HCT116 (cell line): ENCODE data around the gene FAIM2. TPM values are rescaled to one million over a fixed set of nuclear protein-coding genes. Genes with fewer than 3 reads are reported as not detected.
A peak's percentile ranks its signal among the peaks of the same experiment; 100 is the strongest.

Source experiments
- ATAC-seq: fragments of 200-7000 bp; cut with Tn5 transposase; 2 replicates; pipeline ENCODE4 v1.9.1; 2020; ENCODE audit warnings: mild to moderate bottlenecking, moderate library complexity
- BruUV-seq: library from RNA; stranded (reverse); fragments of 400-500 nt; replicated peaks from 2 replicates; lab custom pipeline; 2021; lab: Mats Ljungman, UMichigan
- CTCF ChIA-PET: fragments of 300-600 bp; sonication (Branson Sonifier 250); formaldehyde crosslinking; loops from one replicate; lab custom pipeline; 2021; ENCODE audit warnings: antibody characterized with exemption; lab: Charles Lee
- POLR2A ChIA-PET: fragments of 300-600, 350-600 bp; sonication (Branson Sonifier 250); formaldehyde crosslinking; loops from one replicate; lab custom pipeline; 2021; ENCODE audit warnings: antibody characterized with exemption; lab: Charles Lee
- RAD21 ChIA-PET, 2 experiments: fragments of 300-600 bp; sonication (Branson Sonifier 250); formaldehyde crosslinking; loops; one replicate each; lab custom pipeline; 2023; ENCODE audit warnings: low total read pairs in 2 of 2; ENCODE audit not compliant: uncharacterized antibody in 2 of 2, unreplicated experiment in 2 of 2, low non-redundant PET in 1 of 2; lab: Charles Lee
- DNase-seq: peaks from one replicate; pipeline ENCODE4 v3.0.0-alpha.2; 2010; ENCODE audit warnings: low read depth, low spot score
- H2AFZ ChIP-seq: fragments of 200-600 bp; shearing (Covaris generic), sonication (generic); 2 replicates; pipeline ENCODE4 v1.6.1; 2017; ENCODE audit warnings: low read depth, mixed run types, mixed read lengths, antibody characterized with exemption, low read length; ENCODE audit not compliant: poor library complexity, severe bottlenecking
- H3K27ac ChIP-seq: 2 replicates; pipeline ENCODE4 v1.5.1; 2012; ENCODE audit warnings: low read depth, low read length
- H3K27me3 ChIP-seq: fragments of 200-600 bp; sonication (generic); 2 replicates; pipeline ENCODE4 v1.6.1; 2016; ENCODE audit warnings: mixed run types, low read length, mixed read lengths; ENCODE audit not compliant: insufficient read depth
- H3K36me3 ChIP-seq, 2 experiments: fragments of 200-500 bp in 1 of 2; fragments of 200-600 bp in 1 of 2; sonication (Bioruptor generic) in 1 of 2; sonication (generic) in 1 of 2; 2 replicates each; pipeline versions ENCODE4 v1.5.1 to v1.6.1; 2014 to 2016; ENCODE audit warnings: low read length in 2 of 2, inconsistent platforms in 1 of 2, mixed read lengths in 1 of 2, mixed run types in 1 of 2; ENCODE audit not compliant: insufficient read depth in 2 of 2, control insufficient read depth in 1 of 2
- H3K4me1 ChIP-seq, 2 experiments: fragments of 200-600 bp in 1 of 2; sonication (generic) in 1 of 2; 2 replicates each; pipeline versions ENCODE4 v1.5.1 to v1.6.1; 2012 to 2017; ENCODE audit warnings: low read length in 2 of 2, inconsistent platforms in 1 of 2, mild to moderate bottlenecking in 1 of 2, mixed read lengths in 1 of 2, mixed run types in 1 of 2, moderate library complexity in 1 of 2; ENCODE audit not compliant: insufficient read depth in 2 of 2, control insufficient read depth in 1 of 2
- H3K4me2 ChIP-seq: fragments of 200-600 bp; sonication (generic); 2 replicates; pipeline ENCODE4 v1.6.1; 2017; ENCODE audit warnings: mixed run types, low read length, mixed read lengths
- H3K4me3 ChIP-seq, 2 experiments: fragments of 200-600 bp in 1 of 2; sonication (generic) in 1 of 2; replicated peaks in 1 of 2; 2 replicates each; pipeline ENCODE4 v1.5.1; 2011 to 2016; ENCODE audit warnings: low read length in 2 of 2, control low read depth in 1 of 2, low read depth in 1 of 2, mild to moderate bottlenecking in 1 of 2, mixed read lengths in 1 of 2, mixed run types in 1 of 2
- H3K79me2 ChIP-seq: fragments of 200-600 bp; sonication (generic); 2 replicates; pipeline ENCODE4 v1.6.1; 2017; ENCODE audit warnings: mild to moderate bottlenecking, mixed run types, low read length, moderate library complexity, mixed read lengths; ENCODE audit not compliant: insufficient read depth
- H3K9ac ChIP-seq: fragments of 200-600 bp; sonication (generic); 2 replicates; pipeline ENCODE4 v1.6.1; 2016; ENCODE audit warnings: low read length, mixed read lengths
- H3K9me2 ChIP-seq: fragments of 200-600 bp; sonication (generic), shearing (Covaris generic); 2 replicates; pipeline ENCODE4 v1.6.1; 2017; ENCODE audit warnings: mixed run types, mild to moderate bottlenecking, moderate library complexity; ENCODE audit not compliant: insufficient read depth
- H3K9me3 ChIP-seq, 2 experiments: fragments of 200-500 bp in 1 of 2; fragments of 200-600 bp in 1 of 2; sonication (Bioruptor generic) in 1 of 2; sonication (generic) in 1 of 2; 2 replicates each; pipeline ENCODE4 v1.6.1; 2014 to 2017; ENCODE audit warnings: low read length in 2 of 2, mixed read lengths in 2 of 2, inconsistent platforms in 1 of 2, low read depth in 1 of 2, mild to moderate bottlenecking in 1 of 2, mixed run types in 1 of 2, moderate library complexity in 1 of 2; ENCODE audit not compliant: control insufficient read depth in 1 of 2, insufficient read depth in 1 of 2
- H4K20me1 ChIP-seq: fragments of 200-600 bp; sonication (generic), shearing (Covaris generic); 2 replicates; pipeline ENCODE4 v1.6.1; 2017; ENCODE audit warnings: mixed run types, mild to moderate bottlenecking, moderate library complexity; ENCODE audit not compliant: insufficient read depth
- CBX3 ChIP-seq: IDR thresholded peaks from 2 replicates; pipeline ENCODE4 v1.6.1; 2012; ENCODE audit warnings: low read depth
- CEBPB ChIP-seq: IDR thresholded peaks from 2 replicates; pipeline ENCODE4 v1.6.1; 2012; ENCODE audit warnings: low read depth
- EGR1 ChIP-seq: IDR thresholded peaks from 2 replicates; pipeline ENCODE4 v1.6.1; 2012; ENCODE audit warnings: low read depth
- EZH2 ChIP-seq: fragments of 200-600 bp; sonication (generic); IDR thresholded peaks from 2 replicates; pipeline ENCODE4 v1.6.1; 2017; ENCODE audit warnings: antibody characterized with exemption, mixed run types
- FOSL1 ChIP-seq: IDR thresholded peaks from 2 replicates; pipeline ENCODE4 v1.6.1; 2012; ENCODE audit warnings: low read depth
- POLR2A ChIP-seq: IDR thresholded peaks from 2 replicates; pipeline ENCODE4 v1.7.0; 2011; ENCODE audit warnings: borderline replicate concordance; ENCODE audit not compliant: insufficient read depth, insufficient read length; ENCODE audit errors: extremely low read depth
- POLR2AphosphoS5 ChIP-seq: IDR thresholded peaks from 2 replicates; pipeline ENCODE4 v1.6.1; 2011; ENCODE audit warnings: mild to moderate bottlenecking, low read depth, low read length, moderate library complexity
- RAD21 ChIP-seq: IDR thresholded peaks from 2 replicates; pipeline ENCODE4 v1.6.1; 2012; ENCODE audit warnings: low read depth, mild to moderate bottlenecking
- SIN3A ChIP-seq: IDR thresholded peaks from 2 replicates; pipeline ENCODE4 v1.6.1; 2012; ENCODE audit warnings: low read depth
- TCF7L2 ChIP-seq: IDR thresholded peaks from 2 replicates; pipeline ENCODE4 v1.7.0; 2011; ENCODE audit warnings: borderline replicate concordance, inconsistent platforms; ENCODE audit not compliant: insufficient read depth, insufficient read length; ENCODE audit errors: extremely low read depth
- ZBTB33 ChIP-seq: IDR thresholded peaks from 2 replicates; pipeline ENCODE4 v1.6.1; 2011; ENCODE audit warnings: mild to moderate bottlenecking, low read length, moderate library complexity; ENCODE audit not compliant: insufficient replicate concordance; ENCODE audit errors: extremely low read depth
- ZNF274 ChIP-seq: fragments of 200-500 bp; sonication (Bioruptor generic); IDR thresholded peaks from 2 replicates; pipeline ENCODE4 v1.6.1; 2014; ENCODE audit warnings: mild to moderate bottlenecking, low read depth, low read length, inconsistent platforms
- intact Hi-C: fragments of 100-400 bp; cut with micrococcal nuclease; formaldehyde crosslinking; loops from 2 replicates; pipeline ENCODE4 v1.10.0; 2022
- total RNA-seq: library from RNA; stranded (reverse); gene quantifications from one replicate; pipeline ENCODE4 v1.2.1, GENCODE V29; 2021; ENCODE audit not compliant: unreplicated experiment
- TF ChIP-seq, protein P1 (sequence below): IDR thresholded peaks from 2 replicates; pipeline ENCODE4 v1.6.1; 2012

FAIM2 gene
- total RNA-seq, 1 experiment from 2014 or later = not detected

DNA sequence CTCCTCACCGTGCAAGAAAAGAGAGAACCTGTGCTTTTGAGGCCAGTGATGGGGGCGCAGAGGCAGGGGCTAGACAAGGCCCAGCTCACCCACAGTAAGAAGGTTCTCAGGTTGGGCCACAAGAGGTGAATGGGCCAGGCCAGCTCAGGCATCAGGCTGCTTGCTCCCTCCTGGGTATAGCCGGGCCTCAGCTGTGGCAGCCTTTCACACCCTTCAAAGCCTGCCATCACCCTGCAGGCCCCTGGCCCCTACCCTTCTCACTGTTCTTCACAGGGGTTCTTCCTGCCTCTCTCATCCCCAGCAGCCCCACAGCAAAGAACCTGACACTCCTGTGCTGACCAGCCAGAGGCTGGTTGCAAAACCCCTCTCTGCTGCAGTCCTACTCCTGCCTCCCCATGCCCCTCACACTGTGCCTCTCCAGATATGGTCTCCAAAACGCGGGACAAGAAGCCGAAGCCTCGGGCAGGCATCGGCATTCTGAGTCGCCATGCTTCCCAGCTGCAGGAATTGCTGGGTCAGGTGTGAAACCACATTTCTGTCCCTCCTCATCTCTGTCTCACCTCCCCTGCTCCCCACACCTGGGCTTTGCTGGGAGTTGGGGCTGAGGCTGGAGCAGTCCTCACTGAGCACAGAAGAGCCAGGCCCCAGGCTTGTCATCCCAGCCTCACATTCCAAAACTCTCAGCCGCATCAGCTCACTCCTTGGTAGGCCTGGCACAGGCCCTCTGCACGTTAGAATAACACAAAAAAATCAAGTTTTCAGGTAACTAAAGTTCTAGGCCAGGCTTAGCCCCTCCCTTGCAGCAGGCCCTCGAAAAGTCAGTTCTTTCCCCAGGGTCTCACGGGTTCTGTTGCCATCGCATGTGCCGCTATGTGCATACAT lies 6.9 kb upstream of the FAIM2 start (continued):
- TF ChIP-seq ZNF274 = no peak
- TF ChIP-seq CEBPB = no peak
- no peak for TF ChIP-seq POLR2AphosphoS5
- no peak for TF ChIP-seq RAD21
- TF ChIP-seq TCF7L2 = no peak
- TF ChIP-seq FOSL1 = no peak
- no peak for TF ChIP-seq EZH2
- TF ChIP-seq POLR2A = no peak
- TF ChIP-seq ZBTB33 = no peak
- no peak for TF ChIP-seq CBX3
- TF ChIP-seq SIN3A = no peak

DNA sequence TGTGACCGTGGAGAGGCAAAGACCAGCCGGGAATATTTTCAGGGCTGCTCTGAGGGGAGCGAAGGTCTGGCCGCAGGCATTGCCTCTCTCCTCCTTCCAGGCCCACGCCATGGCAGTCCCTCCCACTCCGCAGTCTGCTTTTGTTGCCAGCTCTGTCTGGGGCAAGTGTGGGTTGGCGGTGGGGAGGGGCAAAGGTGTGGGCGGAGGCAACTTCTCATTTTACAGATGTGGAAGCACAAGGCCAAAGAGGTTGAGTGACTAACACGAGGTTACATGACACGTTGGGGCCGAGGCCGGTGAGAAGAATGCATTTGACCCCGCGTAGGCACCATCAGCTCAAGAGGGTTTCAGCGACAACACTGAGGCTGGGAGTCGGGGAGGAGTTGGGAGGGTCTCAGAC lies 6.1 kb upstream of the FAIM2 start:
- intact Hi-C loops = no loop called here
- BruUV-seq = no TSS peak
- H3K9me3 ChIP-seq = no peaks in the 10 kb centered on the region
- H3K4me3 ChIP-seq = 0 out of 4 replicates have a peak overlapping the region, but pooled peaks of 1 of the 2 experiments have one; percentile 17
- H3K9ac ChIP-seq = no peak overlapping the region
- peaks cover 18 to 24% of the 10 kb centered on the region in 2 experiments for H3K4me1 ChIP-seq
- TF ChIP-seq EGR1 (peak; percentile 89), POLR2A (peak; percentile 22), POLR2AphosphoS5 (peak; percentile 53), CBX3 (peak; percentile 61; the same call in 1 of the 2 replicates), EZH2 (no peak)
- TF ChIP-seq, protein P1, sequence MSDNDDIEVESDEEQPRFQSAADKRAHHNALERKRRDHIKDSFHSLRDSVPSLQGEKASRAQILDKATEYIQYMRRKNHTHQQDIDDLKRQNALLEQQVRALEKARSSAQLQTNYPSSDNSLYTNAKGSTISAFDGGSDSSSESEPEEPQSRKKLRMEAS = peak; percentile 94
- peak overlapping the region; percentile 2 for H2AFZ ChIP-seq
- CTCF ChIA-PET = no interaction called here
- POLR2A ChIA-PET = interaction anchor here (1.0 kb wide), 1 partner anchor 36 kb away, joined by 3 read pairs; no protein-coding TSS in a partner anchor
- RAD21 ChIA-PET = no interaction called here
- no peak overlapping the region; the same call in 1 of the 2 replicates for H3K27ac ChIP-seq
- DNase-seq (peak; percentile 48), ATAC-seq (peak; percentile 95)
- no peaks in the 10 kb centered on the region for H3K9me2 ChIP-seq
- no peaks in the 10 kb centered on the region for H4K20me1 ChIP-seq
- no peaks in the 10 kb centered on the region for H3K79me2 ChIP-seq
- H3K27me3 ChIP-seq = no peaks in the 10 kb centered on the region
- no peaks in the 10 kb centered on the region for H3K36me3 ChIP-seq
- peak overlapping the region; percentile 67 for H3K4me2 ChIP-seq
